Suprapubic skin (tissue), 4 donors: ENCODE data around the gene TAC4.

ENCODE experiments used
- EP300 ChIP-seq: sonication (generic); formaldehyde crosslinking; IDR thresholded peaks from one replicate; pipeline ENCODE4 v1.6.1; 2017; ENCODE audit warnings: antibody characterized with exemption
- POLR2A ChIP-seq, 2 donors: fragments of 450-650 bp; IDR thresholded peaks; one replicate each; pipeline ENCODE4 v1.6.1; 2017; ENCODE audit warnings: antibody characterized with exemption in 2 of 2, mild to moderate bottlenecking in 2 of 2, moderate library complexity in 2 of 2
- POLR2AphosphoS5 ChIP-seq, 3 donors: sonication (generic); formaldehyde crosslinking; IDR thresholded peaks; one replicate each; pipeline ENCODE4 v1.6.1; 2017; ENCODE audit warnings: antibody characterized with exemption in 3 of 3
- TF ChIP-seq, protein P1 (sequence below), 2 donors: fragments of 200-600 bp in 1 of 2; fragments of 450-650 bp in 1 of 2; sonication (generic) in 1 of 2; IDR thresholded peaks; one replicate each; pipeline ENCODE4 v1.5.1; 2016 to 2019; ENCODE audit warnings: antibody characterized with exemption in 2 of 2, mild to moderate bottlenecking in 1 of 2, moderate library complexity in 1 of 2

DNA sequence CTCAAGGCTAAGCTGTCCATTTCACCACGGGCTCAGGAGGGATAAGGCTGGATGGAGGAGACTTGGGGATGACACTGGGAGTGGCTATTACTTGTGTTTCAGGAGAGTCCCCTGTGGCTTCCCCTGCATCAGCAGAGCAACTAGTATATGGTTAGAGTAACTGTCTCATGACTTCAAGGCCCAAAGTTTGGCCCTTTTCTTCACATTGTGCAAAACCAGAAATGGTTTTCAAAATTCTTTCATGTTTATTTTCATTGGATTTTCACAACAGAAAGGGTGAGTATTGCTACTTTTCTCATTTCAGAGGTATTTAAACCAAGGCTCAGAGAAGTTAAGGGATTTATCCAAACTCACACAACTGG lies 18.1 kb upstream of the TAC4 start:
- TF ChIP-seq POLR2A (IDR thresholded peaks at IDR 0.05) (no peak), EP300 (no peak), POLR2AphosphoS5 (IDR thresholded peaks at IDR 0.05) (no peak)
- TF ChIP-seq, protein P1, sequence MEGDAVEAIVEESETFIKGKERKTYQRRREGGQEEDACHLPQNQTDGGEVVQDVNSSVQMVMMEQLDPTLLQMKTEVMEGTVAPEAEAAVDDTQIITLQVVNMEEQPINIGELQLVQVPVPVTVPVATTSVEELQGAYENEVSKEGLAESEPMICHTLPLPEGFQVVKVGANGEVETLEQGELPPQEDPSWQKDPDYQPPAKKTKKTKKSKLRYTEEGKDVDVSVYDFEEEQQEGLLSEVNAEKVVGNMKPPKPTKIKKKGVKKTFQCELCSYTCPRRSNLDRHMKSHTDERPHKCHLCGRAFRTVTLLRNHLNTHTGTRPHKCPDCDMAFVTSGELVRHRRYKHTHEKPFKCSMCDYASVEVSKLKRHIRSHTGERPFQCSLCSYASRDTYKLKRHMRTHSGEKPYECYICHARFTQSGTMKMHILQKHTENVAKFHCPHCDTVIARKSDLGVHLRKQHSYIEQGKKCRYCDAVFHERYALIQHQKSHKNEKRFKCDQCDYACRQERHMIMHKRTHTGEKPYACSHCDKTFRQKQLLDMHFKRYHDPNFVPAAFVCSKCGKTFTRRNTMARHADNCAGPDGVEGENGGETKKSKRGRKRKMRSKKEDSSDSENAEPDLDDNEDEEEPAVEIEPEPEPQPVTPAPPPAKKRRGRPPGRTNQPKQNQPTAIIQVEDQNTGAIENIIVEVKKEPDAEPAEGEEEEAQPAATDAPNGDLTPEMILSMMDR (IDR thresholded peaks at IDR 0.05): no peak
